DND-41 (cell line): Measurements from ENCODE around the gene ELAVL1.

Experiments
- ATAC-seq: fragments of 200-7000 bp; cut with Tn5 transposase; 3 replicates; pipeline ENCODE4 v1.9.1; 2021; ENCODE audit warnings: low read depth; ENCODE audit not compliant: insufficient read depth
- DNase-seq: peaks from one replicate; pipeline ENCODE4 v3.0.0-alpha.2; 2020
- H2AFZ ChIP-seq: 2 replicates; pipeline ENCODE4 v1.6.0; 2012; ENCODE audit warnings: low read depth, low read length
- H3K27ac ChIP-seq: 2 replicates; pipeline ENCODE4 v1.5.1; 2012; ENCODE audit warnings: low read length, inconsistent platforms
- H3K27me3 ChIP-seq: fragments of 200-600 bp; sonication (generic); 2 replicates; pipeline ENCODE4 v1.6.0; 2012; ENCODE audit warnings: low read length, mild to moderate bottlenecking, inconsistent platforms; ENCODE audit not compliant: insufficient read depth, poor library complexity
- H3K36me3 ChIP-seq: 2 replicates; pipeline ENCODE4 v1.5.1; 2012; ENCODE audit warnings: low read length, inconsistent platforms; ENCODE audit not compliant: insufficient read depth
- H3K4me1 ChIP-seq: 2 replicates; pipeline ENCODE4 v1.5.1; 2012; ENCODE audit warnings: mild to moderate bottlenecking, low read length; ENCODE audit not compliant: insufficient read depth
- H3K4me2 ChIP-seq: 2 replicates; pipeline ENCODE4 v1.6.0; 2012; ENCODE audit warnings: mild to moderate bottlenecking, moderate library complexity, low read length, inconsistent platforms; ENCODE audit not compliant: insufficient read depth
- H3K4me3 ChIP-seq, 2 experiments: fragments of 200-600 bp in 1 of 2; shearing (Covaris generic) in 1 of 2; 2 replicates each; pipeline ENCODE4 v1.5.1; 2012 to 2016; ENCODE audit warnings: inconsistent platforms in 2 of 2, low read length in 2 of 2, mild to moderate bottlenecking in 2 of 2, low read depth in 1 of 2, moderate library complexity in 1 of 2
- H3K79me2 ChIP-seq: 2 replicates; pipeline ENCODE4 v1.6.0; 2012; ENCODE audit warnings: low read length, inconsistent platforms; ENCODE audit not compliant: insufficient read depth
- H3K9ac ChIP-seq: 2 replicates; pipeline ENCODE4 v1.6.0; 2012; ENCODE audit warnings: low read depth, mild to moderate bottlenecking, inconsistent platforms, low read length, moderate library complexity
- H3K9me3 ChIP-seq: 2 replicates; pipeline ENCODE4 v1.5.1; 2012; ENCODE audit warnings: low read length, moderate library complexity, mild to moderate bottlenecking, inconsistent platforms; ENCODE audit not compliant: insufficient read depth, severe bottlenecking
- H4K20me1 ChIP-seq: 2 replicates; pipeline ENCODE4 v1.6.0; 2012; ENCODE audit warnings: low read length; ENCODE audit not compliant: insufficient read depth
- CTCF ChIP-seq: IDR thresholded peaks from 2 replicates; pipeline ENCODE4 v1.5.1; 2012; ENCODE audit warnings: borderline replicate concordance, low read length, moderate library complexity, mild to moderate bottlenecking; ENCODE audit not compliant: poor library complexity, severe bottlenecking; ENCODE audit errors: extremely low read depth
- EZH2 ChIP-seq: IDR thresholded peaks from 3 replicates; pipeline ENCODE4 v1.6.1; 2012; ENCODE audit warnings: borderline replicate concordance, low read depth, mild to moderate bottlenecking, moderate library complexity, low read length, inconsistent platforms; ENCODE audit not compliant: severe bottlenecking

The ELAVL1 gene

GRCh38 chr19:8023371-8023770 is 17.9 kb upstream of the ELAVL1 start:
- H3K79me2 ChIP-seq: no peaks in the 10 kb centered on the region
- H3K9ac ChIP-seq: no peak overlapping the region
- no peaks in the 10 kb centered on the region for H3K9me3 ChIP-seq
- no peak overlapping the region for H3K27ac ChIP-seq
- H3K4me2 ChIP-seq: no peak overlapping the region
- H3K36me3 ChIP-seq: no peaks in the 10 kb centered on the region
- H3K4me3 ChIP-seq: no peak overlapping the region
- no peak for TF ChIP-seq EZH2
- TF ChIP-seq CTCF: no peak
- H3K27me3 ChIP-seq: no peaks in the 10 kb centered on the region
- H3K4me1 ChIP-seq: no peaks in the 10 kb centered on the region
- no peaks in the 10 kb centered on the region for H4K20me1 ChIP-seq
- DNase-seq (no peak), ATAC-seq (no peak)
- H2AFZ ChIP-seq: no peak overlapping the region

GRCh38 chr19:8022275-8022674 is 16.8 kb upstream of the ELAVL1 start:
- Histone ChIP-seq H3K27ac (no peak overlapping the region), H2AFZ (no peak overlapping the region), H3K36me3 (no peaks in the 10 kb centered on the region), H3K9ac (no peak overlapping the region), H4K20me1 (no peaks in the 10 kb centered on the region), H3K4me2 (no peak overlapping the region), H3K79me2 (no peaks in the 10 kb centered on the region), H3K9me3 (no peaks in the 10 kb centered on the region), H3K4me3 (no peak overlapping the region), H3K27me3 (no peaks in the 10 kb centered on the region), H3K4me1 (no peaks in the 10 kb centered on the region)
- DNase-seq (no peak), ATAC-seq (no peak)
- TF ChIP-seq CTCF: no peak
- no peak for TF ChIP-seq EZH2

GRCh38 chr19:8021374-8021773 is 15.9 kb upstream of the ELAVL1 start:
- no peak overlapping the region for H3K9ac ChIP-seq
- no peak overlapping the region for H2AFZ ChIP-seq
- DNase-seq: no peak
- H3K36me3 ChIP-seq: no peaks in the 10 kb centered on the region
- H3K4me1 ChIP-seq: no peaks in the 10 kb centered on the region
- no peak overlapping the region for H3K4me2 ChIP-seq
- no peak overlapping the region for H3K27ac ChIP-seq
- no peak overlapping the region for H3K4me3 ChIP-seq
- H3K79me2 ChIP-seq: no peaks in the 10 kb centered on the region
- TF ChIP-seq CTCF (no peak), EZH2 (no peak)
- ATAC-seq: no peak
- no peaks in the 10 kb centered on the region for H3K27me3 ChIP-seq
- no peaks in the 10 kb centered on the region for H4K20me1 ChIP-seq
- no peaks in the 10 kb centered on the region for H3K9me3 ChIP-seq

GRCh38 chr19:8020681-8021080 is 15.2 kb upstream of the ELAVL1 start:
- H3K9me3 ChIP-seq: no peaks in the 10 kb centered on the region
- H3K4me3 ChIP-seq: no peak overlapping the region
- H3K36me3 ChIP-seq: no peaks in the 10 kb centered on the region
- no peak overlapping the region for H3K9ac ChIP-seq
- DNase-seq: no peak
- H2AFZ ChIP-seq: no peak overlapping the region
- H4K20me1 ChIP-seq: no peaks in the 10 kb centered on the region
- ATAC-seq: no peak
- no peaks in the 10 kb centered on the region for H3K79me2 ChIP-seq
- no peak for TF ChIP-seq CTCF
- no peak for TF ChIP-seq EZH2
- no peak overlapping the region for H3K4me2 ChIP-seq
- no peaks in the 10 kb centered on the region for H3K4me1 ChIP-seq
- no peak overlapping the region for H3K27ac ChIP-seq
- H3K27me3 ChIP-seq: no peaks in the 10 kb centered on the region
